ENCODE results near the gene APIP. TPM values are rescaled to one million over a fixed set of nuclear protein-coding genes. Genes with fewer than 3 reads are reported as not detected.

The APIP gene
- total RNA-seq, 2 donors from 2014 or later = 39.4 to 60.7 TPM

DNA sequence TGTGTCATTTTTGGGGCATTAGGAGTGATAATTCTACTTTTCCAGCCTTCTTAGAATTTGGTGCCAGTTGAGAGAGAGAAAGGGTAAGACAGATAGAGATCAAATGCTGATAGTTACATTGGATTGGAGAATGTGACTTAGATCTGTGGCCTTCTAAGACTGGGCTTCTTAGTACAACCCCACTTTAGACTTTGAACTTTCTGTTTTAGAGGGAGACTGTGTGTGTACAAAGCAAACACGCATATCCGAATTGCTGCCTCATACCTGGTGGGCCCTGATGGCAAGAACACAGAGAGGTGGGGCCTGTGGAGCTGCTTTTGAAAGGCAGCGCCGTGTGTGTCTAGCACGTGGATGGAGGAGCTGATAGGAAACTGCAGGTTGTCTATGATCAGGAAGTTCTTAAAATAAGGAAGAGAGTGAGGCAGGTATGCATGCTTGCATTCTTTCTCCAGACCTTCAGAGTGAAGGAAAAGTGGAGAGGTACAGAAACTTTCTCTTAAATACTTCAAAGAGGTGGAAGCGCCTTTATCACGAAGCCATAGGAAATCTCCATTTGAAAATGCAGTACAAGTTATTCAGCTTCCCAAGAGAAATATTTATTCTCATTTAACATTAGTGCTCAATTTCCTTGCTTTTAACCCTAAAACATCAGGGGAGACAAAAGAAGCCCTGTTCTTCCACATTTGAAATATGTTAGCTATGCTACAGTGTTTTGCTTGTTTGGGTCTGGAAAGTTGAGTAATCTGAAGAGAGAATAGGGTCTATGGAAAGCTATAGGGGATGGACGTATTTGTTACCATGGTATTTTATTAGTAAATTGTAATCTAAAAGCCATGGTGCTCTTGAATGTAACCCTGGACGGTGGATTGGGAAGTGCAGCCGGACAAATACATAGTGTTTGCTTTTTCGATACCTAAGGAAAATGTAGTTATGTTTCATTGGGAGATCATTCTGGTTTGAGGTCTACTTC, 13.9 kb upstream of the APIP start:
- DNase-seq = peak; percentile 76
- Histone ChIP-seq H3K36me3 (no peaks in the 10 kb centered on the region), H3K4me3 (no peak overlapping the region), H3K27ac (peak overlapping the region; percentile 26), H3K9ac (ENCODE audit: low read depth in 2 of 2, low read length in 2 of 2) (no peak overlapping the region), H3K9me3 (no peaks in the 10 kb centered on the region), H3K27me3 (no peaks in the 10 kb centered on the region), H3K4me1 (peaks cover 3% of the 10 kb centered on the region)
- TF ChIP-seq, protein P1, sequence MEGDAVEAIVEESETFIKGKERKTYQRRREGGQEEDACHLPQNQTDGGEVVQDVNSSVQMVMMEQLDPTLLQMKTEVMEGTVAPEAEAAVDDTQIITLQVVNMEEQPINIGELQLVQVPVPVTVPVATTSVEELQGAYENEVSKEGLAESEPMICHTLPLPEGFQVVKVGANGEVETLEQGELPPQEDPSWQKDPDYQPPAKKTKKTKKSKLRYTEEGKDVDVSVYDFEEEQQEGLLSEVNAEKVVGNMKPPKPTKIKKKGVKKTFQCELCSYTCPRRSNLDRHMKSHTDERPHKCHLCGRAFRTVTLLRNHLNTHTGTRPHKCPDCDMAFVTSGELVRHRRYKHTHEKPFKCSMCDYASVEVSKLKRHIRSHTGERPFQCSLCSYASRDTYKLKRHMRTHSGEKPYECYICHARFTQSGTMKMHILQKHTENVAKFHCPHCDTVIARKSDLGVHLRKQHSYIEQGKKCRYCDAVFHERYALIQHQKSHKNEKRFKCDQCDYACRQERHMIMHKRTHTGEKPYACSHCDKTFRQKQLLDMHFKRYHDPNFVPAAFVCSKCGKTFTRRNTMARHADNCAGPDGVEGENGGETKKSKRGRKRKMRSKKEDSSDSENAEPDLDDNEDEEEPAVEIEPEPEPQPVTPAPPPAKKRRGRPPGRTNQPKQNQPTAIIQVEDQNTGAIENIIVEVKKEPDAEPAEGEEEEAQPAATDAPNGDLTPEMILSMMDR (IDR thresholded peaks at IDR 0.05) = no peak
- intact Hi-C loops (cut with DNase I) = loop anchor here (5.0 kb wide), 3 partner anchors 307 to 462 kb away; no protein-coding TSS in a partner anchor

DNA sequence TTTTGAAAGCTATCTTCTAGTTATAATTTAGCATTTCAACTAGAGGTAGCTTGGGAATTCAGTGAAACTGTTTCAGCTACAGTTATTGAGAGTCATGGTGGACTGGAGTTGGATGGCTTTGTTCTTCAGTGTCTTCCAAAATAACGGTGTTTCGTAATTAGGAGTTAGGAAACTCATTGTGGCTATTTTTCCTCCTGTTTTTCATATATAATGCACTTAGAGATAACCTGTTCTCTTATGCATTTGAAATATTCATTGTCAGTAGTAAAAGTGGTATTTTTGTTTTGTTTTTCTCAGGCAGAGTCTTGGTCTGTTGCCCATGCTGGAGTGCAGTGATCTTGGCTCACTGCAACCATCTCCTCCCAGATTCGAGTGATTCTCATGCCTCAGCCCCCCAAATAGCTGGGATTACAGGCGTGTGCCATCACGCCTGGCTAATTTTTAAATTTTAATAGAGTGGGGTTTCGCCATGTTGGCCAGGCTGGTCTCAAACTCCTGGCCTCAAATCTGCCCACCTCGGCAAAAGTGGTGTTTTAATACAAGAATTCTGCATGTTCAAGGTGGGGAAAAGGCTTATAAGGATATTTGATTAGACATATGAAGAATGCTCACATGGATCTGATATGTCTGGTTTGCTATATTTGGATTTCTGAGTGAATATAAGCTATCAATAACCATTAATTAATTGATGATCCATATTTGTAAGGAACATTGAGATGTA, 12.9 kb upstream of the APIP start:
- no peaks in the 10 kb centered on the region for H3K36me3 ChIP-seq
- H3K27ac ChIP-seq = no peak overlapping the region
- no peaks in the 10 kb centered on the region for H3K9me3 ChIP-seq
- intact Hi-C loops (cut with DNase I) = loop anchor here (5.0 kb wide), 3 partner anchors 308 to 463 kb away; no protein-coding TSS in a partner anchor
- no peak for DNase-seq
- TF ChIP-seq, protein P1 (IDR thresholded peaks at IDR 0.05) = no peak
- no peak overlapping the region for H3K4me3 ChIP-seq
- peaks cover 3% of the 10 kb centered on the region for H3K4me1 ChIP-seq
- H3K27me3 ChIP-seq = no peaks in the 10 kb centered on the region
- no peak overlapping the region for H3K9ac ChIP-seq (ENCODE audit: low read depth in 2 of 2, low read length in 2 of 2)

DNA sequence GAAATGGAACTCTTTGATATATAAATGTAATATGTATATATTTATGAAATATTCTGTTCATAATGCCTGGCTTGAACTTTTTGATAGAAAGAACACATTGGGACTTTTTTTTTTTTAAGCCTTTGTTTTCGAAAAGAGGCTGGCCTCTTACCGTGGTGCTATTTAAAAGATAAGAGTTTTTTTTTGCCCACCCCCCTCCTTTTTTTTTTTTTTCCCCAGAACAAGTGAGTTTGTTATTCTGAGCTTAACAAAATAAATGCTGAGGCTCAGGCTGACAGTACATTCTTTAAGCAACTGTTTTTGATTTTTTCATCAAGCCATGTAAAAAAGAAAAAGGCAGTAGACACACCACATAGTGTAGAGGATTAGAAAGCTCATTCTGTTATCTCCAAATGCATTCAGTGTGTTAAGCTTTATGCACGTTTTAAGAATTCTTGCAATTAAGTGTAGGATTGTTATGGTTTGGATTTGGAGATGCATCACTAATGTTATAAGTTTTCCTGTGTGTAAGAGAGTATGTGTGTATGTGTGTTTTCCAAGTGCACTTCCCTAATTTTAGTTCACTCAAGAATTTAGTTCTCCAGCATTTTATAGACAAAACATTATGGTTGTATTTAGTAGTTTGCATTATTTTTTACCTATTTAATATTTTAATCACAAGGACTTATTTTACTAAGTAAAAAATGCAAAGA, 12.2 kb upstream of the APIP start:
- Histone ChIP-seq H3K4me3 (no peak overlapping the region), H3K27me3 (no peaks in the 10 kb centered on the region), H3K27ac (no peak overlapping the region), H3K9me3 (no peaks in the 10 kb centered on the region), H3K4me1 (peaks cover 3% of the 10 kb centered on the region), H3K9ac (ENCODE audit: low read depth in 2 of 2, low read length in 2 of 2) (no peak overlapping the region), H3K36me3 (no peaks in the 10 kb centered on the region)
- TF ChIP-seq, protein P1 (IDR thresholded peaks at IDR 0.05) = no peak
- DNase-seq = no peak
- intact Hi-C loops (cut with DNase I) = loop anchor here (5.0 kb wide), 3 partner anchors 309 to 464 kb away; no protein-coding TSS in a partner anchor

DNA sequence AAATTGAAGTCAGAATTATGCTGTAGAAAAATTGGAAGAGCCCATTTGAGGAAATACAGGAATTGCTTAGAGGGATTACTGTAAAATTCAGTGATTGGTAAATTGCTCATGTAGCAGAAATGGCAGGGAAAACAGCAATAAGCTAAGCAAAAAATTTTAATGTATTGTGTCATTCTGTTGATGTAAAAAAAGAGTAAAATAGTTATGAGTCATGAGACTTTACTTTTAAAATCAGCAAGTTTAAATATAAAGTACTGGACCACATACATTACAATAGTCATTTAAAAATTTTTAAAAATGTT, 10.6 kb upstream of the APIP start:
- Histone ChIP-seq H3K36me3 (no peaks in the 10 kb centered on the region), H3K4me1 (peaks cover 3% of the 10 kb centered on the region), H3K4me3 (no peak overlapping the region), H3K9ac (ENCODE audit: low read depth in 2 of 2, low read length in 2 of 2) (no peak overlapping the region), H3K27me3 (no peaks in the 10 kb centered on the region), H3K9me3 (no peaks in the 10 kb centered on the region), H3K27ac (no peak overlapping the region)
- intact Hi-C loops (cut with DNase I) = loop anchor here (5.0 kb wide), 3 partner anchors 311 to 466 kb away; no protein-coding TSS in a partner anchor
- TF ChIP-seq, protein P1 (IDR thresholded peaks at IDR 0.05) = no peak
- DNase-seq = no peak
